Measurements from ENCODE around the gene NUS1. TPM values are rescaled to one million over a fixed set of nuclear protein-coding genes. Genes with fewer than 3 reads are reported as not detected.

The NUS1 gene
- total RNA-seq (2022; extraction: Qiagen RNA extraction): 24.2 to 27.2 TPM (median 25.7 TPM) in 5 replicates

DNA sequence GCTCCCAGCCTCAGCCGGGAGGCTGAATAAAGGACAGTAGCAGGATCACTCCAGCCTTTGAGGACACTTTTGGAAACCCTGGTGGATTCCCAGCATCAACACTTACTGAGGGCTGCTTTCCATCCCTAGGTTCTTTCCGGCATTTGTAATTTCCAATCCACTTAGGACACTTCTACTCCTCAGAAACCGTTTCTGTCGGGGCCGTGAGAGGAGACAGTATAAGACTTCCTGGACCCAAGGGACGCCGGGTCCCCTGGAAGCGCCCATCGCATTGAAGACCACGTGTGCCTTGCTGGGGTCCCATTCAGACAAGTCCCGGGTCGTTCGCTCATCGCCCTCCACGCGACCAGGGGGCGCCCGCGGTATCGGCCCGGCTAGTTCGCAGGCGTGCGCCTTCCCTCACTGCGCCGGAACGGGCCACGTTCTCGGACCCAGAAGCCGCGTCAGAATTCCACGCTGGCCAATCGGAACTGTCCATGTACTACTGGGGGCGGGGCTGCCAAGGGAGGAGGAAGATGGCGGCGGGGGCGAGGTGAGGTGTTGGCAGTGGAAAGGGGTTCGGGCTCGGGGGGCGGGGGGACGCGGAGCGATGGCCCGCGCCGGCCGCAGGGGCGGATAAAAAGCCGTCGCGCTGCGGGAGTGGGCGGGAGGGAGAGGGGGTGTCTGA, at the start of gene NUS1:
Gene NUS1, plus strand, starts transcription at position 479 of the 667 bp plus-strand sequence. CDS start 202 bp downstream, outside the sequence.

Other genes starting within 250 kb of the NUS1 start
- gene ROS1, start 249.5 kb upstream of the NUS1 start, total RNA-seq (2022; extraction: Qiagen RNA extraction): 0.13 to 0.34 TPM (median 0.20 TPM) in 5 replicates
- 24.7 to 29.2 TPM (median 25.6 TPM) in 5 replicates for gene DCBLD1, start 192.8 kb upstream of the NUS1 start, total RNA-seq (2022; extraction: Qiagen RNA extraction)
- 13.9 to 17.7 TPM (median 15.8 TPM) in 5 replicates for gene GOPC, start 73.0 kb upstream of the NUS1 start, total RNA-seq (2022; extraction: Qiagen RNA extraction)
- not detected in 5 replicates for gene SLC35F1, start 231.8 kb downstream of the NUS1 start, total RNA-seq (2022; extraction: Qiagen RNA extraction)

All from A549 treated with Mapracorat at 1 μM for 4 hours (cell line).